ENCODE data around the gene TANGO2. TPM values are rescaled to one million over a fixed set of nuclear protein-coding genes. Genes with fewer than 3 reads are reported as not detected.

TANGO2 gene
- total and polyA plus RNA-seq, 2 donors (not counting 1 experiment from before 2014, with no cell fraction given) = 75.5 to 75.6 TPM

GRCh38 chr22:20053407-20054033 is 32.6 kb downstream of the TANGO2 start:
- DNase-seq (no peak), ATAC-seq (ENCODE audit: low read depth) (no peak)
- H3K4me1 Mint-ChIP-seq = no peaks in the 10 kb centered on the region
- Histone ChIP-seq H3K4me3 (ENCODE audit: control extremely low read depth in 1 of 5, extremely low read depth in 1 of 5, insufficient read depth in 1 of 5, low read depth in 2 of 5, low read length in 4 of 5) (no peak overlapping the region), H3K79me2 (ENCODE audit: control insufficient read depth, insufficient read depth, low read length) (peaks cover 3% of the 10 kb centered on the region), H3K36me3 (replicated peaks in 1 of 2; ENCODE audit: control extremely low read depth in 1 of 2, control insufficient read depth in 1 of 2, extremely low read depth in 1 of 2, insufficient read depth in 2 of 2, low read length in 1 of 2) (peaks cover 0 to 63% of the 10 kb centered on the region in 2 experiments), H3K4me2 (replicated peaks; ENCODE audit: low read depth, low read length, poor library complexity, severe bottlenecking) (no peak overlapping the region), H2AFZ (ENCODE audit: insufficient read depth, low read depth, low read length, poor library complexity, severe bottlenecking) (no peak overlapping the region), H3K27ac (ENCODE audit: low read length in 2 of 2) (no peak overlapping the region), H3K9me3 (ENCODE audit: control extremely low read depth in 1 of 3, control insufficient read depth in 2 of 3, insufficient read depth in 1 of 3, low read length in 2 of 3) (peaks cover 0 to 2% (median 0%) of the 10 kb centered on the region in 3 donors), H3K27me3 (replicated peaks in 1 of 4; ENCODE audit: control extremely low read depth in 1 of 4, control insufficient read depth in 3 of 4, insufficient read depth in 4 of 4, low read length in 3 of 4) (no peaks in the 10 kb centered on the region), H4K20me1 (ENCODE audit: control insufficient read depth, insufficient read depth, low read length, poor library complexity, severe bottlenecking) (peaks cover 14% of the 10 kb centered on the region), H3K4me1 (ENCODE audit: control insufficient read depth in 2 of 2, insufficient read depth in 2 of 2, low read length in 2 of 2) (no peaks in the 10 kb centered on the region), H3K9ac (ENCODE audit: low read length) (no peak overlapping the region)
- ChIA-PET CTCF (no interaction called here), POLR2A (no interaction called here)
- TF ChIP-seq EZH2 (IDR thresholded peaks at IDR 0.05; ENCODE audit: borderline replicate concordance, insufficient read depth, low read depth, low read length, poor library complexity, severe bottlenecking) = no peak
- no peak for TF ChIP-seq CTCF (IDR thresholded peaks at IDR 0.05)
- H3K9me3 Mint-ChIP-seq (ENCODE audit: insufficient read depth) = no peaks in the 10 kb centered on the region
- H3K4me3 Mint-ChIP-seq = no peak overlapping the region
- H3K27ac Mint-ChIP-seq = no peak overlapping the region
- no peaks in the 10 kb centered on the region for H3K27me3 Mint-ChIP-seq
- WGBS (ENCODE audit: insufficient coverage) = 40% methylated on average over 13 of the region's 14 CpGs
- intact Hi-C loops (cut with micrococcal nuclease) = no loop called here

GRCh38 chr22:20054034-20054427 is 33.1 kb downstream of the TANGO2 start:
- Mint-ChIP-seq H3K27ac (no peak overlapping the region), H3K4me3 (no peak overlapping the region), H3K27me3 (no peaks in the 10 kb centered on the region), H3K4me1 (no peaks in the 10 kb centered on the region), H3K9me3 (ENCODE audit: insufficient read depth) (no peaks in the 10 kb centered on the region)
- Histone ChIP-seq H3K4me1 (ENCODE audit: control insufficient read depth in 2 of 2, insufficient read depth in 2 of 2, low read length in 2 of 2) (no peaks in the 10 kb centered on the region), H2AFZ (ENCODE audit: insufficient read depth, low read depth, low read length, poor library complexity, severe bottlenecking) (no peak overlapping the region), H3K27ac (ENCODE audit: low read length in 2 of 2) (no peak overlapping the region), H3K4me2 (replicated peaks; ENCODE audit: low read depth, low read length, poor library complexity, severe bottlenecking) (no peak overlapping the region), H3K36me3 (replicated peaks in 1 of 2; ENCODE audit: control extremely low read depth in 1 of 2, control insufficient read depth in 1 of 2, extremely low read depth in 1 of 2, insufficient read depth in 2 of 2, low read length in 1 of 2) (peaks cover 0 to 61% of the 10 kb centered on the region in 2 experiments), H3K4me3 (ENCODE audit: control extremely low read depth in 1 of 5, extremely low read depth in 1 of 5, insufficient read depth in 1 of 5, low read depth in 2 of 5, low read length in 4 of 5) (no peak overlapping the region), H3K27me3 (replicated peaks in 1 of 4; ENCODE audit: control extremely low read depth in 1 of 4, control insufficient read depth in 3 of 4, insufficient read depth in 4 of 4, low read length in 3 of 4) (no peaks in the 10 kb centered on the region), H3K9me3 (ENCODE audit: control extremely low read depth in 1 of 3, control insufficient read depth in 2 of 3, insufficient read depth in 1 of 3, low read length in 2 of 3) (no peaks in the 10 kb centered on the region), H4K20me1 (ENCODE audit: control insufficient read depth, insufficient read depth, low read length, poor library complexity, severe bottlenecking) (peaks cover 14% of the 10 kb centered on the region), H3K9ac (ENCODE audit: low read length) (no peak overlapping the region), H3K79me2 (ENCODE audit: control insufficient read depth, insufficient read depth, low read length) (peaks cover 3% of the 10 kb centered on the region)
- ChIA-PET CTCF (no interaction called here), POLR2A (no interaction called here)
- TF ChIP-seq EZH2 (IDR thresholded peaks at IDR 0.05; ENCODE audit: borderline replicate concordance, insufficient read depth, low read depth, low read length, poor library complexity, severe bottlenecking) = no peak
- no peak for TF ChIP-seq CTCF (IDR thresholded peaks at IDR 0.05)
- WGBS (ENCODE audit: insufficient coverage) = 97% methylated on average over 11 of the region's 12 CpGs
- ATAC-seq (ENCODE audit: low read depth) = no peak
- DNase-seq = no peak
- intact Hi-C loops (cut with micrococcal nuclease) = no loop called here

Measured in B cell (primary cell).